HPDE6-E6E7 (cell line): ENCODE data around the gene C9orf50.

Experiments used
- DNase-seq: peaks from one replicate; pipeline ENCODE4 v3.0.0; 2011; ENCODE audit warnings: missing footprints; ENCODE audit errors: extremely low spot score

Gene C9orf50

DNA sequence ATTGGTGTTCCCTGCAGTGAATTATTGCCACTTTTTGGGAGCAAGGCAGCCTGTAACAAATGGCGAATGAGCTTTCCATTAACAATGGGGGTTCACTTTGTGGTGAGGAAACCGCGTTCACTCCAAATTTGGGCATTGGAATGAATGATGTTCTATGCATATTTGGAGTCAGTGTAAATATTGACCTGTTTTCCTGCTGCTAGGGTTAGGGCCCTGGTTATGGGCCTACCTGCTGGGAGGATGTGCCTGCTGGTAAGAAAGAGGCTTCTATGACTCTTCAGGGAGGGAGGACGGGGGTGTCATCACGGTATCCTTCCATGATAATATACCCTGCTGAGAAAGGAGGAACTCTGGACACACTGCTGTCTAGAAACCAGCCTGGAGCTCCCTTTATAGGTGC is 29.0 kb downstream of the C9orf50 start:
- no peak for DNase-seq

DNA sequence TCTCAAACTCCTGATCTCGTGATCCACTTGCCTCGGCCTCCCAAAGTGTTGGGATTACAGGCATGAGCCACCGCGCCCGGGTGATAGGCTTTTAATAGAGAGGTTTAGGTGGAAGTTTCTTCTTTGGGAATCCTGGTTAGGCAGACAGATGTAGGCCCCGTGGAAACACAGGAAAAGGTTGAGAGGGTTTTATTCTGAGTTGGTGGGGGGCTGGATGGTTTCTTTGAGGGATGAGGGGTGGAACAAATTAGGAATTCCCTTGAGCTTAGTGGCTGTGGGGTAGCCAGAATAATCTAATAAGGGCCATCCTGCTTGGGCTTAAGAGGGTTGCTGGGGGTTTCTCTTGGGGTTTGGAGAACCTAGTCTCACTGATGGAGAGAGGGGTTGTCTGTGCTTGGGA is 30.4 kb downstream of the C9orf50 start:
- DNase-seq = no peak

DNA sequence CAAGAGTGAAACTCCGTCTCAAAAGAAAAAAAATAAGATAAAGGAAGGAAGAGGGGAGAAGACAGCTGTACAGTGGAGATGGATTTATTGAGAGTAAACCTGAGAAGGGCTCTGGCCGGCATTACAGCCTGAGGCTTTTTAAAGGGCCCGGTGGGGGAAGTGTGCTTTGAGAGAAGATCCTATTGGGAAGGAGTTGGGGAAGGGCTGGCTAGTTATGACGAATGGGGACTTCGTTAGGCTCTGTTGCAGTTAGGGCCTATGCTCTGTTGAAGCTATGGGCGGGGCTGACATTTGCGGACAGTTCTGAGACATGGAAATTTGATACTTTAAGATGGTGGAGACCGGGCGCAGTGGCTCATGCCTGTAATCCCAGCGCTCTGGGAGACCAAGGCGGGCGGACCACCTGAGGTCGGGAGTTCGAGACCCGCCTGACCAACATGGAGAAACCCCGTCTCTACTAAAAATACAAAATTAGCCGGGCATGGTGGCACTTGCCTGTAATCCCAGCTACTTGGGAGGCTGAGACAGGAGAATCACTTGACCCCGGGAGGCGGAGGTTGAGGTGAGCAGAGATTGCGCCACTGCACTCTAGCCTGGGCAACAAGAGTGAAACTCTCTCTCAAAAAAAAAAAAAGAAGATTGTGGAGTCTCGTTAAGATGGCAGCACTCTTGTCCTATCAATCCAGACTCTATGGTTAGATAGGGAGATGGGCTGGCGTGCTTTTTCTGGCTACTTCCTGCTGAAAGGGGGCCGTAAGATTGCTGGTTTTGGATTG is 33.2 kb downstream of the C9orf50 start:
- no peak for DNase-seq

DNA sequence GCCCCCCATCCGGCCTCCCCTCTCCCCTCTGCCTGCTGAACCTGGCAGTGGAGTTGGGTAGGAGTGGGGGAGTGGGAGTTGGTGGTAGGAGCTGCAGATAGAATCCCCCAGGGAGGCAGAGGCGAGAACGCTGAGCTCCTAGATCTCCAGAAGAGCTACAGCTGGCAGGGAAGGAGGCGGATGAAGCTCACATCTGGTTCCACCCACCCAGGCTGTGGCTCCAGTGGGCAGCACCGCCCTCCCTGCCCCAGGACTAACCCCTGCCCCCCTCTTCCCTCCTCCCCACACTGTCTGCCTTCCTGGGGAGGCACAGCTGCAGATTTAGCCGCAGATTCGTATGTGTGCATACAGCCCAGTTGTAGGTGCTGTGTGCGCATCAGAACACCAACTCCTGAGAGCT is 34.2 kb downstream of the C9orf50 start:
- no peak for DNase-seq

DNA sequence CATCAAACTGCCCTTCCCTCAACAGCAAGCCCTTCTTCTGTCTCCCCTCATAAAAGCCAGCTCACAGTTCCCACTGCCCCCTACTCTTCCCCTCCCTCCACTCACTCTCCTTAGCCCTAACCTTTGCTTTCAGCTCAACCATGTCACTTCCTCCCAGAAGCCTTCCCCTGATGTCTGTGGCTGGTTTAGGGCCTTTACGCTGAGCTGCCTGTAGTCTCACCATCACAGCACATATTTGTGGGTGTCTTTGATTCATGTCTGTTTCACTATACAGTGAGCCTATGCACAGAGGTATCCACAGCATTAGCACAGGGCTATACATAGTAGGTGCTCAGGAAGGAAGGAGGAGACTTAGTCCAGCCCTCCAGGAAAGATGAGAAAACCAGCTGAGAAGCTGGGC is 34.7 kb downstream of the C9orf50 start:
- DNase-seq = no peak

DNA sequence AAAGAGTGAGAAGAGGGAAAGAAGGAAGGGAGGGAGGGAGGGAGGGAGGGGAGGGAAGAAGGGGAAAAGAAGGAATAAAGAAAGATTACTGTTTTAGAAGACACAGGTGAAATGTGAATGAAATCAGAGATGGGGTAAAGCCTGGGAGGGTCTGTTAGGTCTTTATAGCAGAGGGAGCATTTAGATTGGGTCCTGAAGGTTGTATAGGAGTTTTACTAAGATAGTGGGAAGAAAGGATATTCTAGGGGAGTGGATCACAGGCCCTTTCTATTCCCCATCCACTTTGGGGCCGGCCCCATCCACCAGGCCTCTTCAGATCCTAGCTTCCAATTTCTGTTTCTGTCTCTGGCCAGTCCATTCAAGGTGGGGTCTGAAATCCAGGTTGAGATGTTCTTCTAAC is 35.5 kb downstream of the C9orf50 start:
- DNase-seq = no peak

DNA sequence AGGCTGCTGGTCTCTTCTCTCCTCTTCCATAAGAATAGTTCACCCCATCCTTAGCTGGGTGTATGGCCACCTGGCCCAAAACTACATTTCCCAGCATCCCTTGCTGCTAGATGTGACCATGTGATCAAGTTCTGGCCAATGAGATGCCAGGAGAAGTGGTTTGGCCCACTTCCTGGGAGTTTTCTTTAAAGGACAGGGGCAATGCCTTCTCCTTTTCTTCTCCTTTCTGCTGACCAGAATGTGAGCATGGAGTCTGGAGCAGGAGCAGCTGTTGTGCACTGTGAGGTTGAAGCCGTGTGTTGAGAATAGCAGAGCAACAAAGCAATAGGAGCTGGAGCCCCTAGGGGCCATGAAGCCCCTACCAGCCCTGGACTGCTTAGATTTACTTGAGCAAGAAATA is 36.8 kb downstream of the C9orf50 start:
- peak; percentile 65 for DNase-seq

DNA sequence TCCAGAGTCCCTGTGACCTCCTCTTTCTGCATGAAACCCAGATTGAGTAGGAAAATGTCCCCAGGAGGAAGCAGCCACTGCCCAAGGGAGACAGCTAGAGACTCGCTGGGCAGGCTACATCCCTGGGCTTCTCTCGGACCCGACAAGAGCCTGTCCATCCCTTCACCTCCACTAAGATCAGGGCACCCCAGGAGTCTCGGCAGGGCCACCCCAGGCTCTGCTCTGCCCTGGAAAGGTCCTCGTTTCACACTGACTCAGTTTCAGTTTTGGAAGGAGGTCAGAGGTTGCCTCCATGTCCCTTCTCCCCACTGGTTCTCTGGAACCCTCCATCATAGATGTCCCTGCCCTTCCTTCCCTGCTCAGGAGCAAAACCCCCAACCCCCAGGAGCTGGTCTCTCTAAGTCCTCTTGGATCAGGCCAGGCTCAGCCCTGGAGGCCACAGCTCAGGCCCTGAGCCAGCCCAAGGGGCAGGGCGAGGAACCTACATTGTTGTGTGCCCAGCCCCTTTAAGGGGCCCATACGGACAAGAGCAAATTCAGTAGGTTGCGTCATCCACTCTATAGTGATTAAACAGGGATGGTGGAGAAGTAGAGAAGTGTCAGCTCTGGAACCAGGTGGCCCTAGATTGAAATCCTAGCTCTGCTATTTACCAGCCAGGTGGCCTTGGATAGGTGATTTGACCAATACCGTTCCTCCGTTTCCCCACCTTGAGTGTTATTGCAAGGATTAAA is 37.4 kb downstream of the C9orf50 start:
- no peak for DNase-seq

DNA sequence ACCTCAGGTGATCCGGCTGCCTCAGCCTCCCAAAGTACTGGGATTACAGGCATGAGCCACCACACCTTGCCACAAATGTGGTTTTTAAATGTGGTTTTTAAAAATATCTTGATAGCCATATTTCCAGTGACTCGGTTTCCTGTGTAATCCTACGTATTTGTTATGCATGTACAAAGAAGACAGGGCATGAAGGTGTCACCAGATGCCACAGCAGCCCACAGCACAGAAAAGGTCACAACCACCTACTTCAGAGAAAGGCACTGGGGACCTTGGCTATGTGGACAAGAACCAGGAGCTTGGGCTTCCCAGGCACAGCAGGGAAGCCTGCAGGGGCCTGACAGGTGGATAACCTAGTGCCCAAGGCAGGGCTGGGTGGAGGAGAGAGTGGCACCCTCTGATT is 38.0 kb downstream of the C9orf50 start:
- DNase-seq = no peak

DNA sequence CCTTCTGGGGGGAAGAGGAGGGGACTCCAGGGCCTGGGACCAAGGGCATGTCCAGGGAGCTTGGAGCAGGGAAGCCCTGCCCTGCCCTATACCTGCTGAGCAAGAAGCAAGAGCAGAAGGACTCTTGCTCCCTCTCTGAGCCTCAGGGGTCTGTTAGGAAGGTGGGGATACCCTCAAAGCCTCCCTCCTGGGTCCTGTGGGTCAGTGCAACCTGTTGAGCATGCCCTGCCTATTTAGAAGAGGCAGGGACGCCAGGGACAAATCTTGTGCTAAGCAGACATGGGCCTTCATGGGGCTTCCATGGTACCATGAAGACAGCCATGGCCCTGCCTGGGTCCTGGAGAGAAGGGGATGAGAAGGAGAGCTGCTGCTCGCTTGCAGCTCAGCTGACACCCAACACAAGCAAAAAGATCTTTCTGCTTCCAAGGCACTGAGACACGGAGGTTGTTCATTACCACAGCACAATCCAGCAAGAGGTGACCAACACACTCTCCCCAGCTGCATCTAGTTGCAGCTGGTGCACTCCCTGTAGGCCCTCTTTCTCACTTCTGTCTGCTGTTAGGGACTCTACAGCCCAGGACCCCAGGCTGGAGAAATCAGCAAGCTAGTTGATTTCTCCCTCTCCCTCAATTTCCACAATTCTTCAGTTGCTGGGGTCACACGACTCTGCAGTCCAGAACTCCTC is 39.3 kb downstream of the C9orf50 start:
- DNase-seq = no peak

DNA sequence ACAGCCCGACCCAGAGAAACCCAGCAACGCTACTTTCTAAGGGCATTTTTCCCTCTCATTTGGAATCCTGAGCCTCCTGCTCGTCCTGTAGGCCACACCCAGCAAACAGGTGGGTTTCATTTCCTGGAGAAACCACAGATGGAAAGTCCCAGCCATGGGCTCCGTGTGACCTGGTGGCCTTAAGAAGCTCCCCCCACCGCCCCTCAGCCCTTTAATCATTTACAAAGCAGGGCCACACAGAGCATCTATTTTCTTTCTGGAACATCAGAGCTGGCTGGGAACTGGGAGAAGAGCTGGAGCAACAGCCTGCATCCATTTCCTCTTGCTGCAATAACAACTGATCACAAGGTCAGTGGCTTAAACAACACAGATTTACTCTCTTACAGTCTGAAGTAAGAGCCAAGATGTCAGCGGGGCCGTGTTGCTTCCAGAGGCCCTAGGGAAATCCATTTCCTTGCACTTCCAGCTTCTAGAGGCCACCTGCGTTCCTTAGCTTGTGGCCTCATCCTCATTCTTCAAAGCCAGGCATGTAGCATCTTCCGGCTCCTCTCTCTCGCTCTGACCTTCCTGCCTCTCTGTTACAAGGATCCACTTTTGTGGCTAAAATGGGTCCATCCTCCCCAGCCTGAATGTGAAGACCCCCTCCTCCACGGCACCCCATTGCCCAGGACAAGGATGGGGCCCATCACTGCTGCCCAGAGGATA is 40.5 kb downstream of the C9orf50 start:
- no peak for DNase-seq

DNA sequence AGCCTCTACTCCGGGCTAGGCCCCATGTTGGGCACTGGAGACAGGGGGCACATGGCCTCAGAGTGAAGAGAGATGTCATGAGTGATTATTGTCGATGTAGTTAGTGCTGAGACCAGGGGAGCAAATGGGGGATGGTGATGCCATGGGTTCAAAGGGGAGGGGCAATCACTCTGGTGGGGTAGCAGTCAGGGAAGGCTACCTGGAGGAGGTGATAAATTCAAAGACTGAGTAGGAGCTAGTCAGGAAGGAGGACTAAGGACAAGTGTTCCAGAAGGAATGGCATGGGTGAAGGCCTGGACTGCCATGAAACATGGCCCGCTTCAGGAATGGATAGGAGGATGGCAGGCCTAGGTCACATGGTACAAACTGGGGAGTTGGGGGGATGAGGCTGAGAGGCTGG is 41.6 kb downstream of the C9orf50 start:
- no peak for DNase-seq

DNA sequence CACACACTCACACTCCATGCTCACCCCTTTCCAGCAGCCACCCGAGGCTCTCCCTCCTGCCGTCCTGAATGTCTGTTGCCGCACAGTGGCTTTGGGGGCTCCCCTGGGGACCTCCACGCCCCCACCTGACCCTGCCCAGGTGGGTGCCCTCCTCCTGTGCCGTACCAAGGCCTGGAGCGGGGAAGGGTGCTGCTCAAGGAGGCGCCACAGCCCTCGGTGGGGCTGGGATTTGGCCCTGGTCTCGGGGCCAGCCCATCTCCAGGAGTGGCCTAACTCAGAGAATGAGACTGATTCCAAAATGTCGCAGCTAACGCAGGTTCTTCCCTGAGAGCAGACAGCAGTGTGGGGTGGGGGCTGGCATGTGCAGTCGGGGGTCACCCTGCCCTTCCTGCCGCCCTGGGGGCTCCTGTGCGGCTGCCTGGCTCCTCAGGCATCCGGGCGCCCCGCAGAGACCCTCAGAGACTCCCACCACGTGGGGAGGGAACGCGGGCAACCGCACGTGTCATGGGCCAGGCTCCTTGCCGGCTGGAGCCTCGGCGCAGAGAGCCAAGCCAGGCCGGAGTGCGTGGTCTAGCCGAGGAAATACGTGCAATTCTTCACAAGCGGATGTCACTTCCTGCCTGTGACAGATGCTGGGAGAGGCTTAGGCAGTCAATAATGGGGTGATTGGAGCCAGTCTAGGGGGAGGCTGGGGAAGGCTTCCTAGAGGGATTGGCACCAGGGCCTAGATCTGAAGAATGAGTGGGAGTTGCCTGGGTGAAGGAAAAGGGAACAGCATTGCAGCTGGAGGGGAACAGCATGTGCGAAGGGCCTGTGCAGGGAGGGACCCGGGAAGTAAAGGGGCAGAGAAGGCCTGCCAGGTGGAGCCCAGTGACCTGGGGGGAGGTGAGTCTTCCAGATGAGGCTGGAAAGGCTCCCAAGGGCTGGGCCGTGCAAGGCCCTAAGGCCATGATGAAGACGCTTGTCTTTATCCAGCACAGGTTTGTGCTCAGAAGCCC is 44.1 kb downstream of the C9orf50 start:
- DNase-seq = no peak

DNA sequence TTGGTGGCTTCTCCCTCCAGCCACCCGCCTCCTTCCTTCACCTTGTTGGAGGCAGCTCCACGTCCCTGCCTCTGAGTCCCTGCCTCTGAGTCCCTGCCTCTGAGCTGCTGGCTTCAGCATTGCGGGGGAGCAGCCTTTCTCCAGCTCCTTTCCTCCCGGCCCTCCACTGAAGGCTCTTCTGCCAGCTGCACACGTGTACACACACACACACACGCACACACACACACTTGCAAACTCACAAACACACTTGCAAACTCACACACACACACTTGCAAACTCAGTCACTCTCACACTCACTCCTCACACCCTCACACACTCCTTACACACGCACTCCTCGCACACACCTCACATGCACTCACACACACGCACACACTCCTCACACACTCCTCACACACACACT is 45.1 kb downstream of the C9orf50 start:
- DNase-seq = no peak

DNA sequence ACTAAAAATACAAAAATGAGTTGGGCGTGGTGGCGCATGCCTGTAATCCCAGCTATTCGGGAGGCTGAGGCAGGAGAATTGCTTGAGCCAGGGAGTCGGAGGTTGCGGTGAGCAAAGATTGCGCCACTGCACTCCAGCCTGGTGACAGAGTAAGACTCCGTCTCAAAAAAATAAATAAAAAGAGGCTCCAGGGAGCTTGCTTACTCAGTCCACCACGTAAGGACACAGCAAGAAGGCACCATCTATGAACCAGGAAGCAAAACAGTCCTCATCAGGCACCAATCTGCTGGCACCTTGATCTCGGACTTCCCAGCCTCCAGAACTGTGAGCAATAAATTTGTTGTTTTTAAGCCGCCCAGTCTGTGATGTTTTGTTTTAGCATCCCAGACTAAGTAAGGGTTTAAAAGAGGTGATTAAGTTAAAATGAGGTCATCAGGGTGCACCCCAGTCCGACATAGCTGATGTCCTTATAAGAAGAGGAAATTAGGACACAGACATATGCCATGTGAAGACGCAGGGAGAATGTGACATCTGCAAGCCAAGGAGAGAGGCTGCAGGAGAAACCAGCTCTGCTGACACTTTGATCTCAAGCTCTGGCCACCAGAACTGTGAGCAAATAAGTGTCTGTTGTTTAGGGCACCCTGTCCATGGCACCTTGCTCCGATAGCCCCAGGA is 45.9 kb downstream of the C9orf50 start:
- no peak for DNase-seq

DNA sequence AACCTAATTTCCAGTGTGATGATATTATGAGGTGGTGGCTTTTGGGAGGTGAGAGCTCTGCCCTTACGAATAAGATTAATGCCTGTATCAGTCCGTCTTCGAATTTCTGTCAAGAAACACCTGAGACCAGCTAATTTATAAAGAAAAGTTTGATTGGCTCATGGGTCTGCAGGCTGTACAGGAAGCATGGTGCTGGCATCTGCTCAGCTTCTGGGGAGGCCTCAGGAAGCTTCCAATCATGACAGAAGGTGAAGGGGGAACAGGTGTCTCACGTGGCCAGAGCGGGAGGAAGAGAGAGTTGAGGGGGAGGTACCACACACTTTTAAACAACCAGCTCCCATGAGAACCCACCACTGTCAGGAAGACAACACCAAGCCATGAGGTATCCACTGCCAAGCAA is 46.9 kb downstream of the C9orf50 start:
- DNase-seq = no peak

DNA sequence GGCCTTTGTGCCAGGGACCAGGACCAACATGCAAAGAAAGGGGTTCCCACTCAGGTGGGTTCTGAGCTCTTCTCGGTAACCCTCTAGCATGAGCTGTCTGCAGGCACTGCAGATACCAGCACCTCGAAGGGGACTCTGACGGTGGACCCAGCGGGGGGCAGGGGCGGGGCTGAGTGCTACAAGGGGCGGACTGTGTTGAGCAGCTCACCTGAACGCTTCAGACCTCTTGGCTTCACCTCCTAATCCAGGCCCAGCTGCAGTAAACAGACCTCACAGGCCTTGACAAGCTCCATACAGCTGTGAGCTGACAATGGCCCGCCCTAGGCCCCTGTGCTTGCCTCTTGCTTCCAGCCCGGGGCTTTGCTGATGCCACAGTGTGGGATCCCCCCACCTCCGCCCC is 48.4 kb downstream of the C9orf50 start:
- no peak for DNase-seq

DNA sequence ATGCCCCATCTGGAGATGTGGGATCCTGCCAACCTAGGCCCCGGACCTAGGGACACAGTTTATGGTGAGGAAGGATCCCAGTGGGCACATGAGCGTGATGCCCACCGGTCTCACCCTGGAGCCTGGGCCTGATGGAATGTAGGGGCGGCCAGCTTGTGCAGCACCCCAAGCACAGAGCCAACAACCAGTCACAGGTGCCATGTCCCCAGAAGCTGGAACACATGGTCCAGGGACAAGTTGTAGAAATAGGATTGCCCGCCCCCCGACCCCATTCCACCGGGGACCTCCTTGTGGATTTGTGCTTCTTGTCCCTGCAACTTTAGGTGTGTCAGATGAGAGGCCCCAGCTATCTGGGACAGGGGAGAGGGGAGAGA is 48.9 kb downstream of the C9orf50 start:
- no peak for DNase-seq

DNA sequence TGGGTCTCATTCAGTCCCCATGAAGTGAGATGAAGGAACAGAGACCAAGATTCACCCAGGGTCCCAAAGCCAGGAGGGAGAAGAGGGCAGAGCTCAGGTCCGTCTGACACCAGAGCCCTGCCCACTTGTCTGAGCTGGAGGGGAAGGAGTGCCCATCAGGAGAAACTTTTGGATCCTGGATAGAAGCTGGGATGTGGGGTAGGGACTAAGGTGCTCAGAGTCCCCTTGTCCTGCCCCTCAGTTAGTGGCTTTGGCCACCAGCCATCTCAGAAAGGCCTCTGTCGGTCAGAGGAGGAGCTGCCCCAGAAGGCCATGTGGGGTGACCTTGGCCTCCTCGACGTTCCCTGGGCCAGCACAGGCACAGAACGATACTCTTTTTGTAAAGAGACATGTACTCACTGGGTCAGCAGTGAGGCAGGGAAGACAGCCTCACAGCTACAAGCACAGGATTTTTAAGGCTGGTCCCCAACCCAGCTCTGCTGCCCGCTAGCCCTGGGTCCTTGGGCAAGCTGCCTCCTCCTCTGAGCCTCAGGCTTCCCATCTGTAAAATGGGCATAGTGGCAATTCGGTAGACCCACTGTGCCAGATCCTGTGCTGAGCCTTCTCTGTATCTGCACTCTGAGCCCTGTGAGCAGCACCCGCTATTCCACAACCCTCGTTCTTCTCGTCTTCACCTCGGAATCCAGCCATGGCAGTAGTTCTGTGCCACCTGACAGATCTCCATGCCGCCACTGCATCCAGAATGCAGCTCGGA is 49.4 kb downstream of the C9orf50 start:
- DNase-seq = no peak
